MM.1S (cell line): ENCODE results near the gene LRRC17.

Source experiments
- DNase-seq: peaks from one replicate; pipeline ENCODE4 v3.0.0-alpha.2; 2015
- H2AFZ ChIP-seq: fragments of 300-600 bp; sonication (generic); 2 replicates; pipeline ENCODE4 v1.6.0; 2016; ENCODE audit warnings: antibody characterized with exemption, low read length
- H3F3A ChIP-seq: fragments of 300-600 bp; sonication (generic); 2 replicates; pipeline ENCODE4 v1.6.1; 2016; ENCODE audit warnings: mild to moderate bottlenecking, antibody characterized with exemption, low read length, moderate library complexity, mixed read lengths; ENCODE audit not compliant: insufficient read depth
- H3K27ac ChIP-seq: fragments of 300-600 bp; sonication (generic); 2 replicates; pipeline ENCODE4 v1.5.1; 2016; ENCODE audit warnings: mild to moderate bottlenecking, low read length
- H3K27me3 ChIP-seq: fragments of 300-600 bp; sonication (generic); replicated peaks from 2 replicates; pipeline ENCODE4 v1.6.0; 2016; ENCODE audit warnings: low read length; ENCODE audit not compliant: insufficient read depth
- H3K36me3 ChIP-seq: fragments of 300-600 bp; sonication (generic); replicated peaks from 2 replicates; pipeline ENCODE4 v1.6.1; 2016; ENCODE audit warnings: mild to moderate bottlenecking, low read length, mixed read lengths; ENCODE audit not compliant: insufficient read depth
- H3K4me1 ChIP-seq: fragments of 300-600 bp; sonication (generic); 2 replicates; pipeline ENCODE4 v1.6.1; 2016; ENCODE audit warnings: low read length, mixed read lengths
- H3K4me2 ChIP-seq: fragments of 300-600 bp; sonication (generic); 2 replicates; pipeline ENCODE4 v1.6.0; 2016; ENCODE audit warnings: low read depth, low read length
- H3K4me3 ChIP-seq: fragments of 300-600 bp; sonication (generic); 2 replicates; pipeline ENCODE4 v1.5.1; 2016; ENCODE audit warnings: low read length, mixed read lengths
- H3K79me2 ChIP-seq: fragments of 300-600 bp; sonication (generic); 2 replicates; pipeline ENCODE4 v1.6.1; 2016; ENCODE audit warnings: mixed run types, low read length, mixed read lengths
- H3K9ac ChIP-seq: fragments of 300-600 bp; sonication (generic); 2 replicates; pipeline ENCODE4 v1.6.1; 2016; ENCODE audit warnings: low read length, mixed read lengths
- H3K9me2 ChIP-seq: fragments of 300-600 bp; sonication (generic); replicated peaks from 2 replicates; pipeline ENCODE4 v1.6.1; 2016; ENCODE audit warnings: mild to moderate bottlenecking, low read length, mixed read lengths; ENCODE audit not compliant: insufficient read depth
- H3K9me3 ChIP-seq: fragments of 300-600 bp; sonication (generic); replicated peaks from 2 replicates; pipeline ENCODE4 v1.6.1; 2016; ENCODE audit warnings: mild to moderate bottlenecking, low read length, mixed read lengths; ENCODE audit not compliant: insufficient read depth
- H4K20me1 ChIP-seq: fragments of 300-600 bp; sonication (generic); 2 replicates; pipeline ENCODE4 v1.6.1; 2016; ENCODE audit warnings: mild to moderate bottlenecking, low read length, moderate library complexity, mixed read lengths; ENCODE audit not compliant: insufficient read depth
- EZH2 ChIP-seq: fragments of 300-600 bp; sonication (generic); optimal IDR thresholded peaks from 2 replicates; pipeline ENCODE3; 2017; ENCODE audit warnings: low read depth, mild to moderate bottlenecking, antibody characterized with exemption, low read length, mixed read lengths
- EZH2phosphoT487 ChIP-seq: fragments of 300-600 bp; sonication (generic); IDR thresholded peaks from 2 replicates; pipeline ENCODE4 v1.6.1; 2018; ENCODE audit warnings: antibody characterized with exemption, low read length
- TF ChIP-seq, protein P1 (sequence below): fragments of 300-600 bp; sonication (generic); IDR thresholded peaks from 2 replicates; pipeline ENCODE4 v1.5.1; 2016; ENCODE audit warnings: antibody characterized with exemption, low read length, mixed read lengths

LRRC17 gene

DNA sequence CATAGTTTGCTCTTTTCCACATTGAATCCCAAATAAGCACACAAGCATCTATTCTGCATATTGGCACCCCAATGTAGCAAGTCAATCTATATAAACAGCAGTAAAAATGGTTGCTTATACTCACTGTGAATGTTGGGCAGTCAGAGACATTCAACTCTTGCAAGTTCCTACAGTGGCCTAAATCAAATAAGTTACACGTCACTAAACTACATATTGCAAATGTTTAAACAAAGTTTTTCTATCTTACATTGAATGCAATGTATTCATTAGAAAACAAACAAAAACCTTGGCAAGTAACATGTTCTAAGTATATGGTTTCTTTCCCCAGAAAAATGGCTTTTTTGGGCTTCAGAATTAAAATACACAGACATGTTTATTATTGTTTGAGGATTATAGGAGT is 19.0 kb downstream of the LRRC17 start:
- no peak for DNase-seq
- Histone ChIP-seq H3K9me2 (no peaks in the 10 kb centered on the region), H3K27me3 (no peaks in the 10 kb centered on the region), H3K4me3 (no peak overlapping the region), H2AFZ (no peak overlapping the region), H3K9me3 (no peaks in the 10 kb centered on the region), H3K79me2 (no peaks in the 10 kb centered on the region), H3K36me3 (no peaks in the 10 kb centered on the region), H3K27ac (no peak overlapping the region), H3K4me1 (no peaks in the 10 kb centered on the region), H3F3A (no peaks in the 10 kb centered on the region), H4K20me1 (no peaks in the 10 kb centered on the region), H3K4me2 (no peak overlapping the region), H3K9ac (no peak overlapping the region)
- TF ChIP-seq EZH2 (no peak), EZH2phosphoT487 (no peak)

DNA sequence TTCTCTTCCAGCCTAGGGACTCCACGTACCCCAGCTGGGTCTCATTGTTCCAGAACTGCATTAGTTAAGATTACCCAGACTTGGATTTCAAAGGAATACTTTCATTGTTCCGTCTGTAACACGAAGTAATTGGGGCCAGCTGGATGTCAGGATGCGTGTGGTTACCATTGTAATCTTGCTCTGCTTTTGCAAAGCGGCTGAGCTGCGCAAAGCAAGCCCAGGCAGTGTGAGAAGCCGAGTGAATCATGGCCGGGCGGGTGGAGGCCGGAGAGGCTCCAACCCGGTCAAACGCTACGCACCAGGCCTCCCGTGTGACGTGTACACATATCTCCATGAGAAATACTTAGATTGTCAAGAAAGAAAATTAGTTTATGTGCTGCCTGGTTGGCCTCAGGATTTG is 21.0 kb downstream of the LRRC17 start:
- Histone ChIP-seq H3K79me2 (no peaks in the 10 kb centered on the region), H3K4me1 (no peaks in the 10 kb centered on the region), H3K9me2 (no peaks in the 10 kb centered on the region), H3F3A (no peaks in the 10 kb centered on the region), H4K20me1 (no peaks in the 10 kb centered on the region), H3K4me3 (no peak overlapping the region), H3K27me3 (no peaks in the 10 kb centered on the region), H3K36me3 (no peaks in the 10 kb centered on the region), H3K9ac (no peak overlapping the region), H3K27ac (no peak overlapping the region), H3K9me3 (no peaks in the 10 kb centered on the region), H3K4me2 (no peak overlapping the region), H2AFZ (no peak overlapping the region)
- no peak for DNase-seq
- TF ChIP-seq, protein P1, sequence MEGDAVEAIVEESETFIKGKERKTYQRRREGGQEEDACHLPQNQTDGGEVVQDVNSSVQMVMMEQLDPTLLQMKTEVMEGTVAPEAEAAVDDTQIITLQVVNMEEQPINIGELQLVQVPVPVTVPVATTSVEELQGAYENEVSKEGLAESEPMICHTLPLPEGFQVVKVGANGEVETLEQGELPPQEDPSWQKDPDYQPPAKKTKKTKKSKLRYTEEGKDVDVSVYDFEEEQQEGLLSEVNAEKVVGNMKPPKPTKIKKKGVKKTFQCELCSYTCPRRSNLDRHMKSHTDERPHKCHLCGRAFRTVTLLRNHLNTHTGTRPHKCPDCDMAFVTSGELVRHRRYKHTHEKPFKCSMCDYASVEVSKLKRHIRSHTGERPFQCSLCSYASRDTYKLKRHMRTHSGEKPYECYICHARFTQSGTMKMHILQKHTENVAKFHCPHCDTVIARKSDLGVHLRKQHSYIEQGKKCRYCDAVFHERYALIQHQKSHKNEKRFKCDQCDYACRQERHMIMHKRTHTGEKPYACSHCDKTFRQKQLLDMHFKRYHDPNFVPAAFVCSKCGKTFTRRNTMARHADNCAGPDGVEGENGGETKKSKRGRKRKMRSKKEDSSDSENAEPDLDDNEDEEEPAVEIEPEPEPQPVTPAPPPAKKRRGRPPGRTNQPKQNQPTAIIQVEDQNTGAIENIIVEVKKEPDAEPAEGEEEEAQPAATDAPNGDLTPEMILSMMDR = no peak
- TF ChIP-seq EZH2phosphoT487 (no peak), EZH2 (no peak)

DNA sequence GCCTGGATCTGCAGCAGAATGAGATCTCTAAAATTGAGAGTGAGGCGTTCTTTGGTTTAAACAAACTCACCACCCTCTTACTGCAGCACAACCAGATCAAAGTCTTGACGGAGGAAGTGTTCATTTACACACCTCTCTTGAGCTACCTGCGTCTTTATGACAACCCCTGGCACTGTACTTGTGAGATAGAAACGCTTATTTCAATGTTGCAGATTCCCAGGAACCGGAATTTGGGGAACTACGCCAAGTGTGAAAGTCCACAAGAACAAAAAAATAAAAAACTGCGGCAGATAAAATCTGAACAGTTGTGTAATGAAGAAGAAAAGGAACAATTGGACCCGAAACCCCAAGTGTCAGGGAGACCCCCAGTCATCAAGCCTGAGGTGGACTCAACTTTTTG is 21.4 kb downstream of the LRRC17 start:
- no peaks in the 10 kb centered on the region for H3K9me2 ChIP-seq
- H3K9ac ChIP-seq = no peak overlapping the region
- no peak overlapping the region for H3K27ac ChIP-seq
- H3K27me3 ChIP-seq = no peaks in the 10 kb centered on the region
- H3K9me3 ChIP-seq = no peaks in the 10 kb centered on the region
- no peaks in the 10 kb centered on the region for H3F3A ChIP-seq
- no peaks in the 10 kb centered on the region for H4K20me1 ChIP-seq
- DNase-seq = no peak
- H2AFZ ChIP-seq = no peak overlapping the region
- no peaks in the 10 kb centered on the region for H3K79me2 ChIP-seq
- H3K4me1 ChIP-seq = no peaks in the 10 kb centered on the region
- no peaks in the 10 kb centered on the region for H3K36me3 ChIP-seq
- TF ChIP-seq EZH2phosphoT487 (no peak), EZH2 (no peak)
- TF ChIP-seq, protein P1 = no peak
- no peak overlapping the region for H3K4me3 ChIP-seq
- H3K4me2 ChIP-seq = no peak overlapping the region

DNA sequence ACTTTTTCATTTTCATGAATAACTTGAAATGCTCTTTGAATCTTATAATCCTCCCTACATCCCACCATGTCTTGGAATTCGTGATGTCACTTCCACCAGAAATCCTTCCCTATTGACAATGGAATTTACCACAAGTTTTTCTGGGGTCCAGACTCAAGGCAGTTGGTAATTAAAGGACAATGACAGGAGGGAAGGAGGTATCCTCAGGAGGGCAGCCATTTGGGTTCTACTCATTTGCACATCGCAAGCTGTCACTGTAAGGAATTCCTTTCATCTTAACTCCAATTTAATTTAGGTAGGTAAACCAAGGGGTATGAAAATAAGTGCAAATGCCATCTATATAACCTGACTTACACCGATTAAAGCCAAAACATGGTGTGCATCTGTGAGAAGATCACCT is 21.9 kb downstream of the LRRC17 start:
- Histone ChIP-seq H3K4me3 (no peak overlapping the region), H3K36me3 (no peaks in the 10 kb centered on the region), H3K4me1 (no peaks in the 10 kb centered on the region), H4K20me1 (no peaks in the 10 kb centered on the region), H3K27ac (no peak overlapping the region), H2AFZ (no peak overlapping the region), H3K9ac (no peak overlapping the region), H3K9me2 (no peaks in the 10 kb centered on the region), H3K4me2 (no peak overlapping the region), H3K9me3 (no peaks in the 10 kb centered on the region), H3K79me2 (no peaks in the 10 kb centered on the region), H3F3A (no peaks in the 10 kb centered on the region), H3K27me3 (no peaks in the 10 kb centered on the region)
- no peak for TF ChIP-seq EZH2phosphoT487
- no peak for TF ChIP-seq EZH2
- TF ChIP-seq, protein P1 = no peak
- DNase-seq = no peak
